Measurements from ENCODE around the gene BPIFB1.

DNA sequence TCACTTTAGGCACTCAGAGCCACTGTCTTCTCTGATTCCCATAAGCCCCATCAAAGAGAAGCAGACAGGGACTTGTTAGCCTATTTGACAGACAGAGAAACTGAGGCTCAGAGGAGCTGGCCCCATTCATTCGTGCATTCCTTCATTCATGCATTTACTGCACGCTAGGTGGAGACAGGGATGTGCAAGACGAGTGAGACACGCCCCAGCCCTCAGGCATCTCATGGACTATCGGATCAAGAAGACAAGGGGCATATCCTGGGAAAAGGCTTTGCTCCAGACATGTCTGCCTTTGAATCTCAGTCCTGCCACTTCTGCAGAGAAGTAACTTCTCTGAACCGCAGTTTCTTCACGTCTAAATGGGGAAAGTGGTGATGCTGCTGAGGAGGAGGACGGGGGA lies 54.1 kb downstream of the BPIFB1 start:
- TF ChIP-seq, protein P1, sequence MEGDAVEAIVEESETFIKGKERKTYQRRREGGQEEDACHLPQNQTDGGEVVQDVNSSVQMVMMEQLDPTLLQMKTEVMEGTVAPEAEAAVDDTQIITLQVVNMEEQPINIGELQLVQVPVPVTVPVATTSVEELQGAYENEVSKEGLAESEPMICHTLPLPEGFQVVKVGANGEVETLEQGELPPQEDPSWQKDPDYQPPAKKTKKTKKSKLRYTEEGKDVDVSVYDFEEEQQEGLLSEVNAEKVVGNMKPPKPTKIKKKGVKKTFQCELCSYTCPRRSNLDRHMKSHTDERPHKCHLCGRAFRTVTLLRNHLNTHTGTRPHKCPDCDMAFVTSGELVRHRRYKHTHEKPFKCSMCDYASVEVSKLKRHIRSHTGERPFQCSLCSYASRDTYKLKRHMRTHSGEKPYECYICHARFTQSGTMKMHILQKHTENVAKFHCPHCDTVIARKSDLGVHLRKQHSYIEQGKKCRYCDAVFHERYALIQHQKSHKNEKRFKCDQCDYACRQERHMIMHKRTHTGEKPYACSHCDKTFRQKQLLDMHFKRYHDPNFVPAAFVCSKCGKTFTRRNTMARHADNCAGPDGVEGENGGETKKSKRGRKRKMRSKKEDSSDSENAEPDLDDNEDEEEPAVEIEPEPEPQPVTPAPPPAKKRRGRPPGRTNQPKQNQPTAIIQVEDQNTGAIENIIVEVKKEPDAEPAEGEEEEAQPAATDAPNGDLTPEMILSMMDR (IDR thresholded peaks at IDR 0.05), result no peak
- TF ChIP-seq, protein P2, sequence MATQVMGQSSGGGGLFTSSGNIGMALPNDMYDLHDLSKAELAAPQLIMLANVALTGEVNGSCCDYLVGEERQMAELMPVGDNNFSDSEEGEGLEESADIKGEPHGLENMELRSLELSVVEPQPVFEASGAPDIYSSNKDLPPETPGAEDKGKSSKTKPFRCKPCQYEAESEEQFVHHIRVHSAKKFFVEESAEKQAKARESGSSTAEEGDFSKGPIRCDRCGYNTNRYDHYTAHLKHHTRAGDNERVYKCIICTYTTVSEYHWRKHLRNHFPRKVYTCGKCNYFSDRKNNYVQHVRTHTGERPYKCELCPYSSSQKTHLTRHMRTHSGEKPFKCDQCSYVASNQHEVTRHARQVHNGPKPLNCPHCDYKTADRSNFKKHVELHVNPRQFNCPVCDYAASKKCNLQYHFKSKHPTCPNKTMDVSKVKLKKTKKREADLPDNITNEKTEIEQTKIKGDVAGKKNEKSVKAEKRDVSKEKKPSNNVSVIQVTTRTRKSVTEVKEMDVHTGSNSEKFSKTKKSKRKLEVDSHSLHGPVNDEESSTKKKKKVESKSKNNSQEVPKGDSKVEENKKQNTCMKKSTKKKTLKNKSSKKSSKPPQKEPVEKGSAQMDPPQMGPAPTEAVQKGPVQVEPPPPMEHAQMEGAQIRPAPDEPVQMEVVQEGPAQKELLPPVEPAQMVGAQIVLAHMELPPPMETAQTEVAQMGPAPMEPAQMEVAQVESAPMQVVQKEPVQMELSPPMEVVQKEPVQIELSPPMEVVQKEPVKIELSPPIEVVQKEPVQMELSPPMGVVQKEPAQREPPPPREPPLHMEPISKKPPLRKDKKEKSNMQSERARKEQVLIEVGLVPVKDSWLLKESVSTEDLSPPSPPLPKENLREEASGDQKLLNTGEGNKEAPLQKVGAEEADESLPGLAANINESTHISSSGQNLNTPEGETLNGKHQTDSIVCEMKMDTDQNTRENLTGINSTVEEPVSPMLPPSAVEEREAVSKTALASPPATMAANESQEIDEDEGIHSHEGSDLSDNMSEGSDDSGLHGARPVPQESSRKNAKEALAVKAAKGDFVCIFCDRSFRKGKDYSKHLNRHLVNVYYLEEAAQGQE (IDR thresholded peaks at IDR 0.05; ENCODE audit: insufficient read depth in 1 of 2, low read depth in 2 of 2, low read length in 1 of 2), result no peak
- no peak for TF ChIP-seq POLR2AphosphoS5 (IDR thresholded peaks at IDR 0.05; ENCODE audit: low read depth, low read length)
- no peak for TF ChIP-seq TCF7L2 (IDR thresholded peaks at IDR 0.05; ENCODE audit: low read depth, low read length)
- no peak for TF ChIP-seq SIN3A (IDR thresholded peaks at IDR 0.05; ENCODE audit: borderline replicate concordance, insufficient read depth, low read depth, low read length)
